Measurements from ENCODE around the gene IFI6.

DNA sequence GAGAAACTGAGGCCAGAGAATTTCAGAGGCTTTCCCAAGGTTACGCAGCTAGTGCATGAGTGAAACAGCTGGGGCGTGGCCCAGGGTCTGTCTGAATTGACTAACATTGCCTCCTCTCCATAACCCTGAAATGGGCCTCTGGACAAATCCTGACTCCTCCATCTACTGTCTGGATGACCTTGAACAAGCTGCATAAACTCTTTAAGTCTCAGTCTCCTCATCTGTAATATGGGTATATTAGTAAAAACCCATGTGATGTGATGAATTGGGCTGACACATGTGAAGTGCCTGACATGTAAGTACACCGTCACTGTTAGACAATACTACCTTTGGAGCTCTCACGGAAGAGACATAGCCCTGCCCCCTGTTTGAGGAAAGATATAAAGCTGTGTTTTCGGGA lies 24.7 kb downstream of the IFI6 start:
- no peak for TF ChIP-seq RAD21 (IDR thresholded peaks at IDR 0.05; ENCODE audit: low read depth)
- TF ChIP-seq TAF1 (IDR thresholded peaks at IDR 0.05; ENCODE audit: low read depth), result no peak
- TF ChIP-seq, protein P1, sequence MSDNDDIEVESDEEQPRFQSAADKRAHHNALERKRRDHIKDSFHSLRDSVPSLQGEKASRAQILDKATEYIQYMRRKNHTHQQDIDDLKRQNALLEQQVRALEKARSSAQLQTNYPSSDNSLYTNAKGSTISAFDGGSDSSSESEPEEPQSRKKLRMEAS (IDR thresholded peaks at IDR 0.05), result no peak
- TF ChIP-seq, protein P2, sequence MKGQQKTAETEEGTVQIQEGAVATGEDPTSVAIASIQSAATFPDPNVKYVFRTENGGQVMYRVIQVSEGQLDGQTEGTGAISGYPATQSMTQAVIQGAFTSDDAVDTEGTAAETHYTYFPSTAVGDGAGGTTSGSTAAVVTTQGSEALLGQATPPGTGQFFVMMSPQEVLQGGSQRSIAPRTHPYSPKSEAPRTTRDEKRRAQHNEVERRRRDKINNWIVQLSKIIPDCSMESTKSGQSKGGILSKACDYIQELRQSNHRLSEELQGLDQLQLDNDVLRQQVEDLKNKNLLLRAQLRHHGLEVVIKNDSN (IDR thresholded peaks at IDR 0.05), result no peak
- no peak for TF ChIP-seq YY1 (IDR thresholded peaks at IDR 0.05; ENCODE audit: low read depth)
- TF ChIP-seq, protein P3, sequence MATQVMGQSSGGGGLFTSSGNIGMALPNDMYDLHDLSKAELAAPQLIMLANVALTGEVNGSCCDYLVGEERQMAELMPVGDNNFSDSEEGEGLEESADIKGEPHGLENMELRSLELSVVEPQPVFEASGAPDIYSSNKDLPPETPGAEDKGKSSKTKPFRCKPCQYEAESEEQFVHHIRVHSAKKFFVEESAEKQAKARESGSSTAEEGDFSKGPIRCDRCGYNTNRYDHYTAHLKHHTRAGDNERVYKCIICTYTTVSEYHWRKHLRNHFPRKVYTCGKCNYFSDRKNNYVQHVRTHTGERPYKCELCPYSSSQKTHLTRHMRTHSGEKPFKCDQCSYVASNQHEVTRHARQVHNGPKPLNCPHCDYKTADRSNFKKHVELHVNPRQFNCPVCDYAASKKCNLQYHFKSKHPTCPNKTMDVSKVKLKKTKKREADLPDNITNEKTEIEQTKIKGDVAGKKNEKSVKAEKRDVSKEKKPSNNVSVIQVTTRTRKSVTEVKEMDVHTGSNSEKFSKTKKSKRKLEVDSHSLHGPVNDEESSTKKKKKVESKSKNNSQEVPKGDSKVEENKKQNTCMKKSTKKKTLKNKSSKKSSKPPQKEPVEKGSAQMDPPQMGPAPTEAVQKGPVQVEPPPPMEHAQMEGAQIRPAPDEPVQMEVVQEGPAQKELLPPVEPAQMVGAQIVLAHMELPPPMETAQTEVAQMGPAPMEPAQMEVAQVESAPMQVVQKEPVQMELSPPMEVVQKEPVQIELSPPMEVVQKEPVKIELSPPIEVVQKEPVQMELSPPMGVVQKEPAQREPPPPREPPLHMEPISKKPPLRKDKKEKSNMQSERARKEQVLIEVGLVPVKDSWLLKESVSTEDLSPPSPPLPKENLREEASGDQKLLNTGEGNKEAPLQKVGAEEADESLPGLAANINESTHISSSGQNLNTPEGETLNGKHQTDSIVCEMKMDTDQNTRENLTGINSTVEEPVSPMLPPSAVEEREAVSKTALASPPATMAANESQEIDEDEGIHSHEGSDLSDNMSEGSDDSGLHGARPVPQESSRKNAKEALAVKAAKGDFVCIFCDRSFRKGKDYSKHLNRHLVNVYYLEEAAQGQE (IDR thresholded peaks at IDR 0.05; ENCODE audit: low read depth), result no peak
- TF ChIP-seq EP300 (IDR thresholded peaks at IDR 0.05; ENCODE audit: borderline replicate concordance), result no peak
- no peak for TF ChIP-seq NFIC (IDR thresholded peaks at IDR 0.05)
- TF ChIP-seq FOXM1 (IDR thresholded peaks at IDR 0.05; ENCODE audit: borderline replicate concordance, low read depth), result no peak
- no peak for TF ChIP-seq CEBPB (IDR thresholded peaks at IDR 0.05)
- TF ChIP-seq ZBTB7A (IDR thresholded peaks at IDR 0.05; ENCODE audit: low read depth), result no peak
- no peak for TF ChIP-seq CREB1 (IDR thresholded peaks at IDR 0.05; ENCODE audit: low read depth)
- TF ChIP-seq TEAD4 (IDR thresholded peaks at IDR 0.05), result no peak
